HG03139 (cell line): ENCODE measurements around the gene SLC6A1.
"Not testable (repeated sequence)": the region's sequence is repeated elsewhere in the genome, so short reads cannot be mapped to it uniquely, and the experiment has no call there.

Experiments used
- ATAC-seq: cut with Tn5 transposase; IDR thresholded peaks from one replicate; pipeline ENCODE4 v1.9.1; 2021; ENCODE audit not compliant: unreplicated experiment

Gene SLC6A1

DNA sequence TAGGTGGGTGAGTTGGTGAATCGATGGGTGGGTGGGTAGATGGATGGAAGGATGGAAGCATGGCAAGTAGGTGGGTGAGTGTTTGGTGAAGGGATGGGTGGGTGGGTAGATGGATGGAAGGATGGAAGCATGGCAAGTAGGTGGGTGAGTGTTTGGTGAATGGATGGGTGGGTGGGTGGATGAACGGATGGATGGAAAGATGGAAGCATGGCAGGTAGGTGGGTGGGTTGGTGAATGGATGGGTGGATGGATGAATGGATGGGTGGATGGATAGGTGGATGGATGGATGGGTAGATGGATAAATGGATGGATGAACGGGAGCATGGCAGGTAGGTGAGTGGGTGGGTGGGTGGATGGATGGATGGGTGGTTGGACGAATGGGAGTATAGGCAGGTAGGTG lies 65.1 kb downstream of the SLC6A1 start:
- ATAC-seq, result no peak

DNA sequence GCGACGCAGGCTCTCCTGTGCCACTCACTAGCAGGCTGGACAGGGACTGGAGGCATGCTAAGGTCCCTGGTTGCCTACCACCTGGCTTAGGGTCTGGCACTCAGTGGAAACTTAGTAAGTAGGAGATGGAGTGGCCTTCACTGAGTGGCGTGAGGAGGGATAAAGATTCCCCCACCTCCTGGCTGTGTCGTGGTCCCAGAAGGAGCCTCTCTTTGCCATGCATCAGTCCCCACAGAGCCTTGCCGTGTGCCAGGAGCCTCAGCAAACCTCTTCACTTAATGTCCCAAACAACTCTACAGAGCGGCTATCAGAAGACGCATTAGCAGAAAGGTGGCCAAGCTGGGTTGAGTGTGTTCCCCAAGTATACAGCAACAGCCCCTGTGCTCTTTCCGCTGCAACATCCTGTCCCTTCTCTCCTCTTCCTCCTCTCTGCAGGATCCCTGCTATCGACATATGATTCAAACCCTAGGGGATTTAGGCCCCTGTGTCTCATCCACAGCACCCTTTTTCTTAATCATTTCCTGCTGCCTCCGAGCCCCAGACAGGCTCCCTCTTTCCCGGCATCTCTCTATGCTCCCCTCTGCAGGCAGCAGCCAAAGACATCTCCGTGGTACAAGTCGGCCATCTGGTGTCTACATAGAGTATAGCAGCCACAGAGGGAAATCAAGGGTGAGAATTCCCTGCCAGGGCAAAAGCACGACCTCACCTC lies 66.7 kb downstream of the SLC6A1 start:
- no peak for ATAC-seq

DNA sequence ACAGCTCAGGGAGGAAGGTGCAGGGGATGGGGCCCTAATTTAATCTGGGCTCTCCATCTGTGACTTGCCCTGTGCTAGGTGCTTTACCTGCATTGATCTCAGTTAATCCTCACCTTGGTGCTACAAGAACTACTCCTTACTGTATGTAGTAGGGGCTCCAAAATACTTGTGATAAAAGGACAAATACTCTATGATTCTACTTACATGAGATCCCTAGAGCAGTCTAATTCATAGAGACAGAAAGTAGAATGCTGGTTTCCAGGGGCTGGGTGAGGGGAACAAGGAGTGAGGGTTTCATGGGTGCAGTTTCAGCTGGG lies 67.2 kb downstream of the SLC6A1 start:
- ATAC-seq, result no peak

DNA sequence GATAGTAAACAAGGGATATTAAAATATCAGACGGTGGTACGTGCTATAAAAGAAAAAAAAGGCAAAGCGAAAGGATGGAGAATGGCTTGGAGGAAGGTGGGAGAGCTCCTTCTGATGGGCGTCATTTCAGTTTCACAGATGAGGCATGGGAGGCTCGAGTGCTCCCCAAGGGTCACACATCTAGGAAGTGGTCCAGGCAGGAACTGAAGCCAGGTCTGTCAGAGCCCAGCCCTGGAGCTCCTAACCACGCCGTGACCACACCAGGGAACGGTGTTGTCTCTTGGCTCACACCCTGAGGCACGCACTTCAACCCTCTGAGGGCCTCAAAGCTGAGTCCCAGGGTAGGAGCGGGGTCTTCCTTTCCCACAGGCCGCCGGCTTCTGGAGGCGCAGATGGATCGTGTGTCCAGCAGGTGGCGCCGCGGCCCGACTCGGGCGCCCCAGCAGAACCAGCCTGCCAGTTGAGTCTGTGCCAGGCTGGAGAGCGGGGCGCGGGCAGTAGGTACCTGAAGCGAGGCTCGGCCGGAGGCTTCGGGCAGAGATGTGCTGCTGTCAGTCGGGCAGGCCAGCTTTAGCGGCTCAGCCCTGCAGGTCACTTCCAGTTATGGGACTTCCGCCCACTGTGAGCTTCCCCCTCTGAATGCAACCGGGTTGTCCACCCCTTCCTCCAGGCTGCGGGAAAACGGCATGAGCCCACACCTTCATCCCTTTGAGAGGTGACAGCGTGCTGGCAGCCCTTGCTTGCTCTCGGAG lies 68.1 kb downstream of the SLC6A1 start:
- ATAC-seq, result no peak

DNA sequence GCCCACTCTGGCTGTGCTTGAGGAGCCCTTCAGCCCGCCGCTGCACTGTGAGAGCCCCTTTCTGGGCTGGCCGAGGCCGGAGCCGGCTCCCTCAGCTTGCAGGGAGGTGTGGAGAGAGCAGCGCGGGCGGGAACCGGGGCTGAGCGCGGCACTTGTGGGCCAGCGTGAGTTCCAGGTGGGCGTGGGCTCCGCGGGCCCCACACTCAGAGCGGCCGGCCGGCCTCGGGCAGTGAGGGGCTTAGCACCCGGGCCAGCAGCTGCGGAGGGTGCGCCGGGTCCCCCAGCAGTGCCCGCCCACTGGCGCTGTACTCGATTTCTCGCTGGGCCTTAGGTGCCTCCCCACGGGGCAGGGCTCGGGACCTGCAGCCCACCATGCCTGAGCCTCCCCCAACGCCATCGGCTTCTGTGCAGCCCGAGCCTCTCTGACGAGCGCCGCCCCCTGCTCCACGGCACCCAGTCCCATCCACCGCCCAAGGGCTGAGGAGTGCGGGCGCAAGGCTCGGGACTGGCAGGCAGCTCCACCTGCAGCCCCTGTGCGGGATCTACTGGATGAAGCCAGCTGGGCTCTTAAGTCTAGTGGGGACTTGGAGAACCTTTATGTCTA lies 68.8 kb downstream of the SLC6A1 start:
- not testable (repeated sequence) for ATAC-seq

DNA sequence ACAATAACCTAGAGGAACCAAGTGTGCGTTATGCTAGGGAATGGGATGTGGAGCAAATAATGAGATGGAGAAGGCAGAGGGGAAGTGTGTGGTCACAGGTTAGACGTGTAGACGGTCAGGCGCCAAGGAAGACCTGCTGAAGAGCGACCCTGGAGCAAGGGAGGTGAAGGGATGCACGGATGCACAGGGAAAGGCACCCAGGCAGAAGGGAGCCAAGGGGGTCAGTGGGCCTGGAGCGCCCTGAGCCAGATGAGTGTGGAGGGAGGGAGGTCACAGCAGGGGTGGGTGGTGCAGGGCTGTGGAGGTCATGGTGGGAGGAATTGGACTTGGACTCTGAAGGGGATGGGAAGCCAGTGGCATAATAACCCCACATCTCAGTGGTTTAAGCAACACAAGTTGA lies 70.2 kb downstream of the SLC6A1 start:
- no peak for ATAC-seq

DNA sequence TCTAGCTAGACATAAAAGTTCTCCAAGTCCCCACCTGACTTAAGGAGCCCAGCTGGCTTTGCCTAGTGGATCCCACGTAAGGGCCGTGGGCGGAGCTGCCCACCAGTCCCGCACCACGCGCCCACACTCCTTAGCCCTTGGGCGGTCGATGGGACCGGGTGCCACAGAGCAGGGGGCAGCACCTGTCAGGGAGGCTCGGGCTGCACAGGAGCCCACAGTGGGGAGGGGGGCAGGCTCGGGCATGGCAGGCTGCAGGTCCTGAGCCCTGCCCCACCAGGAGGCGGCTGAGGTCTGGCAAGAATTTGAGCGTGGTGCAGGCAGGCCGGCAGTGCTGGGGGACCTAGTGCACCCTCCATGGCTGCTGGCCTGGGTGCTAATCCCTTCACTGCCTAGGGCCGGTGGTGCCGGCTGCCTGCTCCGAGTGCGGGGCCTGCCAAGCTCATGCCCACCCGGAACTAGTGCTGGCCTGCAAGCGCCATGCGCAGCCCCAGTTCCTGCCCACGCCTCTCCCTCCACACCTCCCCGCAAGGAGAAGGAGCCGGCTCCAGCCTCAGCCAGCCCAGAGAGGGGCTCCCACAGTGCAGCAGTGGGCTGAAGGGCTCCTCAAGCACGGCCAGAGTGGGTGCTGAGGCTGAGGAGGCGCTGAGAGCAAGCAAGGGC lies 78.7 kb downstream of the SLC6A1 start:
- ATAC-seq, result no peak

DNA sequence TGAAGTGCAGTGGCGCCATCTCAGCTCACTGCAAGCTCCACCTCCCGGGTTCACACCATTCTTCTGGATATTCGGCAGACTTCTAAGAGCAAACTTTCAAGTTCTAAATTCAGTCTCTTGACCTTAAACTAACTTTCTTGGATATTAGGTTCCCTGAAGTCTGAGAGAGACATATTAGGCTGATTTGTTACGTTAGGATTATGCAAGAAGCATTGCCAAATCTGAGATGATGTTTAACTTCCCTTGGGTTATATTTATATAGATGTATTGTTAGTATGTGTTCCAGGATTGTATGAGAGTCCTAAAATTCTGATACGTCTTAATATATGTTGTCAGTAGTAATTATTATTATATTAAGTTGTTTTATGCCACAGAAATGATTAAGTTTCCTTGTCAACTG lies 80.1 kb downstream of the SLC6A1 start:
- ATAC-seq, result no peak

DNA sequence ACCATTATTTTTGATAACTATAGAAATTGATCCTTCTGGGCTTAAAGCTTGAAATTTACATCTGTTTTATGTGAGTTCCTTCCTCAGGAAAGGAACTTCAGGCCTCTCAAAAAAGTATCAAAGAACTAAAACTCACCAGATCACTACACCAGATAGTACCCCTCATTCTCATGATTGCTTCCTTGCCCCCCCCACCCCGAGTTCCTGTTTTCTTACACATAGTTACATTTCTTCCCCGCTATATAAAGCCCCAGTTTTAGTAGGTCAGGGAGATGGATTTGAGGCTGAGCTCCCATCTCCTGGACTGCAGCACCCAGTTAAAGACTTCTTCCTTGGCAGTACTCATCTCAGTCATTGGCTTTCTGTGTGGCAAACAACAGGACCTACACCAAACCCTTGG lies 81.5 kb downstream of the SLC6A1 start:
- ATAC-seq, result no peak

DNA sequence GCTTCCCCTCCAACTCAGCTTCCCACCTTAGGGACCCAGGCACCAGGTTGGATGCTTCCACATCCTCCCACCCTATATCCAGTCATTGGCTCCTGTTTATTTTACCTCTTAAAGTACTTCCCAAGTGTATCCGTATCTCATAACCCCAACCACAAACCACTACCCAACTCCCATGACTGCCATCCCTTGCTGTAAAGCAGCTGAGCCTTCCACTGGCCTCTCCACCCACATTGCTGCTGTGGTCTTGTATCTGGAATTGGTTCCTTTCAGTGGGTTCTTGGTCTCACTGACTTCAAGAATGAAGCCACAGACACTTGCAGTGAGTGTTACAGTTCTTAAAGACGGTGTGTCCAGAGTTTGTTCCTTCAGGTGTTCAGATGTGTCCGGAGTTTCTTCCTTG lies 81.9 kb downstream of the SLC6A1 start:
- ATAC-seq, result no peak

DNA sequence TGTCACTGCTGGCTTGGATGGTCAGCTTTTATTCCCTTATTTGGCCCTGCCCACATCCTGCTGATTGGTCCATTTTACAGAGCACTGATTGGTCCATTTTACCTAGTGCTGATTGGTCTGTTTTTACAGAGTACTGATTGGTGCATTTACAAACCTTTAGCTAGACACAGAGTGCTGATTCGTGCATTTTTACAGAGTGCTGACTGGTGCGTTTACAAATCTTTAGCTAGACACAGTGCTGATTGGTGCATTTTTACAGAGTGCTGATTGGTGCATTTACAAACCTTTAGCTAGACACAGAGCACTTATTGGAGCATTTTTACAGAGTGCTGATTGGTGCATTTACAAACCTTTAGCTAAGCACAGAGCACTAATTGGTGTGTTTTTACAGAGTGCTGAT lies 82.6 kb downstream of the SLC6A1 start:
- not testable (repeated sequence) for ATAC-seq

DNA sequence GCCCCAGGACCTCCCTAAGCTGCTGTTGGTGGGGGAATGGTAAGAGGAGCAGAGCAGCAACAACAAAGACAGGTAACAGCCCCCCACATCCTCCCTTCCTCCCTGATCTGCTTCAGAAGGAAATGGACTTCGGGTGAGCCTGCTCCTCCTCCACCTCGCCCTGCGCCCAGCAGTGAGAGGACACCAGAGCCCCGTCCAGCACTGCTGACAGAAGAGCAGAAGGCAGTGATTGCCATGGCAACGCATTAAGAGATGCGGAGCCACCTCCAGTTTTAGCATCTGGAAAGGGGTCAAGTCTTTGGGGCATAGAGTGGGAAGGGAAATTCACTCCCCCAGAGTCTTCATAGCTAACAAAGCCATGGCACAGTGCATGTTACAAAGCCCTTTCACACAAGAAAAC lies 84.2 kb downstream of the SLC6A1 start:
- no peak for ATAC-seq

DNA sequence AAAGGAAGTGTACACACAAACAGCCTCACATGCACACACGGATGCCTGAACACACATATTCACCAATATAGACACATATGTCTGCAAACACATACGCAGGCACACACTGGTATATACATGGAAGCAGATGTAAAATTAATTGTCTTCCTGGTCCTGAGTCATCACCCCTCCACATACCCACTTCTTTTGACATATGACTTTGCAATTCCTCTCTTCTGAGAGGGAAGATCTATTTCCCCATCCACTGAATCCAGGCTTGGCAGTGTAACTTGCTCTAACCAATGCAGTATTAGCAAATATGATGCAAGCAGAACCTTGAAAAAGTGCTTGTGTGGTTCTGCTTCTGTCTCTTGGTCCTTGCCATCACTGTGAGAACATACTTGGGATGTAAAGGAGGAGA lies 84.9 kb downstream of the SLC6A1 start:
- ATAC-seq, result no peak

DNA sequence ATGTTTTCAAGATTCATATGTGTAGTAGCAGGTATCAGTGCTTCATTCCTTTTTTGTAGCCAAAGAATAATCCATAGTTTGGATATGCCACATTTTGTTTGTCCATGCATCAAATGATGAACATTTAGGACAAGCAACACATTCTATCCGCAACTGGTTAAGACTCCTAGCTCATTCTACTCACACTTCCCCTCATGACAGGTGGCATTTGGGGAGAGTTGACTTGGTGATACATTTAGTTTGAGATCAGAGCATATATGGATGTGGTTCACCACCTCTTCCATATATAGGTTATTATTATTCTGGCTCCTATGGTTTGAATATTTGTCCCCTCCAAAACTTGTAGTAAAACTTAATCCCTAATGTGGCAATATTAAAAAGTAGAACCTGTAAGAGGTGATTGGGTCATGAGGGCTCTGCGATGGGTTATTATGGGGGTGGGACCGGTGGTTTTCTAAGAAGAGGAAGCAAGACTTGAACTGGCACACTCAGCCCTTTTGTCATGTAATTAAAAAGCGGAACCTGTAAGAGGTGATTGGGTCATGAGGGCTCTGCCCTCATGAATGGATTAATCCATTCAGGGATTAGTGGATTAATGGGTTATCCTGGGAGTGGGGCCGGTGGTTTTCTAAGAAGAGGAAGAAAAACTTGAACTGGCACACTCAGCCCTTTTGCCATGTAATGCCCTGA lies 86.4 kb downstream of the SLC6A1 start:
- no peak for ATAC-seq

DNA sequence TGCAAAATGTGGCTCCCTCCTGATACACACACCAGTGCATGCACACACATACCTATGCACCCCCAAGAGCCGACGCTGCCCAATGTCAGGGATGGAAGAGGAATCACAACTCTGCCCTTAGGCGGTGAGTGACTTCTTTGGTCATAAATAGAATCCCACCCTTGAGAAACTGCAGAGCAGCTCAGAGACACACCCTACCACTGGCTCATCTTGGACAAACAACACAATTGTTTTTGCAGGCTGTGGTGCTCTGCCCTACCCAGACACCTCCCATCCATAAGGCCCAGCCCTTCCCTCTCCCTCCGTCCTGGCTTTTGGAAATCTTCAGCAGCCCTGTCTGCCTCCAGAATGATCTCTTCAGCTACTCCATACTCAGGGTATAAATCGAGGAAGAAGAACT lies 87.9 kb downstream of the SLC6A1 start:
- ATAC-seq, result no peak

DNA sequence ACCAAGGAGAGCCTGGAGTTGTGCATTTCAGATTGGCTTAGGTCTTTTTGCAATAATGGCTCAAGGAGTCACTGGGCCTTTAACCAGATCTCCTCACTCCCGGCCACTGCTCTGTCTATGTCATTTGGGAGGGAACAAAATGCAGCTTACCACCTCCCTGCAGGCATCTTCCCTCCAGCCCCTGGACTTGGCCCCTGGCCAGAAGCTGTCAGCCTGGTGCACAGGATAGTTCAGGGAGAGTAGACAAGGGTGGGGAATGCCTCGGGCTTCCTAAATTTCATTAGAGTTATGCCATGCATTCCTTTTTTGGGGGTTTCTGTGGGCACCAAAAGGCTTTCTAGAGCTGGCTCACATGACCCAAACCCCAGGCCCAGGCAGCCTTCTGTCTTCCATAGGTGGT lies 91.5 kb downstream of the SLC6A1 start:
- no peak for ATAC-seq

DNA sequence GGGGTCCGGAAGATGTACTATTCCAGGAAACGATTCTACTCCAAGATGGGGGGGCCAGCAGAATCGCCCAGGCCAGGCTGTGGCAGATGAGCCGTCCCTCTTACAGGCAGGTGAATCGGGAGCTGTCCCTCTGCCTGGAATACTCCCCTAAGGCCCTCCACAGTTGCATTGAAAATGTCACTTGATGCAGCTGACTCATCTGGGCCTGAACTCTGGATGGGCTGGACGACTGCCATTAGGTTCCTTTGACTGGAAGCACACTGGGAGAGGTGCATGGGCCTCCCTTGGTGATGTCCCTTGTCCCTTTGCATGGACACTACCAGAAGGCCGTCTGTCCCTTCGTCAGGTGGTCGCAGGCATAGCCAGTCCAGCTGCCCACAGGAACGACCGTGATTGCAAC lies 92.1 kb downstream of the SLC6A1 start:
- ATAC-seq, result no peak

DNA sequence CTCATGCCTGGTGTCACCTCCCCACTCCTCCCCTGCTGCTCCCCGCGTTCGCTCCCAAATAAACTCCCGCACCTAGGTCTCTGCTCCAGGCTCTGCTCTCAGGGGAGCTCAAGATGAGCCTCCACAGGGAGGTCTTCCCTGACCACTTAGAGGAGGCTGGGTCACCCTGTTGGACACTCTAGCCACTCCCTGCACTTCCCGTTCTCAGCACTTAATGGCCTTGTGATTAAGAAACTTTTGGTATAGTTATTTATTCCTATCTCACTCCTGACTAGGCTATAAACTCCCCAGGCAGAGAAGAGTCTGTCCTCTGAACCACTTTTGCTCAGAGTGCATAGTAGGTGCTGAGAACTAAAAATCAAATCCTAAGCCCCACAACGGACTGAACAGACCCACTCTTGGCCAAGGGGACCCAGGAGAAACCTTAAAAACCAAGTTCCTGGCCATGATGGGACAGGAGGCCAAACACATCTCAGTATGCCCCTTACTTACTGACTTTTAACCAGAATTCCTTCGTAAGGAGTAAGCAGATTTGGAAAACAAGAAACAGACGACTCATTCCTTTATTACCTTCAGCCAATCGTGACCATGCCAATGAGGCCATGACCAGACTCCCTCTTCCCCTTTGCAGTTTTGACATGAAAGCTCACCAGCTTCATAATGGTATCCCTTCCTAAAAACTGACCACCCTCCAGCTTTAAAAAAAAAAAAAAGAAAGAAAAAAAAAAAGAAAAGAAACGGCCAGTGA lies 92.7 kb downstream of the SLC6A1 start:
- no peak for ATAC-seq

DNA sequence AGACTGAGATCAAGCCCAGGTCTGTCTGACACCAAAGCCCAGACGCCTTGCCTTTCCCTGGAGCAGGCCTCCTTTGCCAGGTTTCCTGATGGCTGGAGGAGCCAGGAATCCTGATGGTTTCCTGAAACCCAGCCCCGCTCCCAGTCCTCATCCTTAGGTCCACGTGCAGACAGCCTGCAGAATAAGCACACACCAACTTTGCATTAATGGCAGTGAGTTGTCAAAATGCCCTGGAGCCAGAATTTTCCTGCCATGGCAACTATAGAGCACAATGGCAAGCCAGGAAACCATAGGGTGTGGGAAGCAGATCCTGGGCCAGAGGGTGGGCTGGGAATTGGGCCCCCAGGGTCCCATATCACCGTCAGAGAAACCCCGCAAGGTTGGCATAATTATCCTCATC lies 94.3 kb downstream of the SLC6A1 start:
- no peak for ATAC-seq

DNA sequence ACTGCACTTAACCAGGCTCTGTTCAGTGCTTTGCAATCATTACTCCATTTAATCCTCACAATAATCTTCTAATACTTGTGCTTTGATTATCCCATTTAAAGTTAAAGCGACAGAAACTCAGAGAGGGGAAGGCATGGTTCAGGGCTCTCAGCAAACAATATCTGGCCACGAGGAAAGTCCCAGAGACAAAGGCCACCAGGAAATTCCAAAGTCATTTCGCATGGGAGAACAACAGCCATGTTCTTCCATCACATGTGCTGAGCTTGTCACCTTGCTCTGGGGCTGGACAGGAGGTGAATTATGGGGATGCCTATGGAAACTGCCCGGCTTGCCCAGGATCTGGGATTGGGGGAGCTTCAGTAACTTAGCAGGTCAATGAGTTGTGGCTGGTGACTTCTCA lies 95.5 kb downstream of the SLC6A1 start:
- ATAC-seq, result no peak

DNA sequence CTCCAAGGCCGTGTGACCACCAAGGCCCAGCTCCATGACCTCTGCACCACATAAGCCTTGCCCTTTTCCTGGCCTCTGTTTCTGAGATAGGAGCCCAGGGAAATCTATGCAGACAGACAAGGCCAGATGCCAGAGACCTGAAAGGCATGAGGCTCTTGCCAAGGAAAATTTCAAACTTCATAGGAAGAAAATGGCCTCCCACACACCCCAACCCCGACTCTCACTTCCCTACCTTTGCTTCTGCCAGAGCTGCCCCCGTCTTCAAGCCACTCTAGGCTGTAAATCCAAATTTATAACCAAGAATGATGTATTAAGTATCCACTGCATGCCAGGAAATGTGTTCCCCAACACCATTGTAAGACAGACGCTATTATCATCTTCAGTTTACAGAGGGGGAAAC lies 96.3 kb downstream of the SLC6A1 start:
- no peak for ATAC-seq
